GM10266 (cell line): Measurements from ENCODE around the gene CAPZB.

Experiments
- DNase-seq: peaks from one replicate; pipeline ENCODE4 v3.0.0; 2012; ENCODE audit errors: extremely low spot score
- CTCF ChIP-seq: IDR thresholded peaks from 2 replicates; pipeline ENCODE4 v1.5.1; 2012; ENCODE audit warnings: mild to moderate bottlenecking, low read depth; ENCODE audit not compliant: control insufficient read depth, insufficient read depth; ENCODE audit errors: missing control alignments

Gene CAPZB

GRCh38 chr1:19368964-19369363 lies 116.4 kb downstream of the CAPZB start:
- DNase-seq = no peak
- TF ChIP-seq CTCF = no peak

GRCh38 chr1:19368050-19368449 lies 117.3 kb downstream of the CAPZB start:
- TF ChIP-seq CTCF = no peak
- DNase-seq = no peak

- DNase-seq = no peak
- no peak for TF ChIP-seq CTCF
Observed at GRCh38 chr1:19367584-19368041, 117.7 kb downstream of the CAPZB start.

GRCh38 chr1:19366599-19367536 lies 118.5 kb downstream of the CAPZB start:
- no peak for DNase-seq
- no peak for TF ChIP-seq CTCF

GRCh38 chr1:19365721-19366120 lies 119.6 kb downstream of the CAPZB start:
- no peak for TF ChIP-seq CTCF
- no peak for DNase-seq

- TF ChIP-seq CTCF = no peak
- DNase-seq = no peak
Observed at GRCh38 chr1:19363536-19364152, 121.7 kb downstream of the CAPZB start.
